A549 (cell line): Measurements from ENCODE around the gene FRMD4A. TPM values are rescaled to one million over a fixed set of nuclear protein-coding genes. Genes with fewer than 3 reads are reported as not detected.

Experiments
- ATAC-seq, 2 experiments: fragments of 200-7000 bp in 1 of 2; fragments of >200 bp in 1 of 2; cut with Nextera tagmentation in 1 of 2; cut with Tn5 transposase in 1 of 2; 3 replicates each; pipeline versions ENCODE4 v1.8.0 to v1.9.1; 2018 to 2020; ENCODE audit warnings: mild to moderate bottlenecking in 1 of 2, moderate library complexity in 1 of 2
- CTCF ChIA-PET: fragments of 300-600 bp; sonication (Branson Sonifier 250); formaldehyde crosslinking; extraction: SDS; loops from one replicate; lab custom pipeline; 2021; ENCODE audit warnings: antibody characterized with exemption, inconsistent platforms; lab: Yijun Ruan, JAX
- POLR2A ChIA-PET: fragments of 350-600 bp; formaldehyde crosslinking; extraction: SDS; loops from one replicate; lab custom pipeline; 2021; ENCODE audit warnings: antibody characterized with exemption, inconsistent platforms; lab: Yijun Ruan, JAX
- DNase-seq, 2 experiments: peaks; one replicate each; pipeline versions ENCODE4 v3.0.0 to v3.0.0-alpha.2; 2011 to 2016; ENCODE audit warnings: low read depth in 1 of 2, low spot score in 1 of 2
- FAIRE-seq: peaks from 2 replicates; lab custom pipeline; 2011; peaks lifted over from hg19 to GRCh38; lab: Jason Lieb, UNC
- H3K27ac ChIP-seq, 2 experiments: fragments of >200 bp; sonication (Bioruptor Twin); formaldehyde crosslinking; 3 replicates each; pipeline ENCODE4 v1.5.1; 2016 to 2017
- H3K4me1 ChIP-seq: fragments of >200 bp; sonication (Bioruptor Twin); formaldehyde crosslinking; 3 replicates; pipeline ENCODE4 v1.6.1; 2016
- H3K4me2 ChIP-seq: fragments of >200 bp; sonication (Bioruptor Twin); formaldehyde crosslinking; 3 replicates; pipeline ENCODE4 v1.6.1; 2016
- H3K4me3 ChIP-seq: fragments of >200 bp; sonication (Bioruptor Twin); formaldehyde crosslinking; 3 replicates; pipeline ENCODE4 v1.5.1; 2016
- H3K9me3 ChIP-seq: fragments of >200 bp; sonication (Bioruptor Twin); formaldehyde crosslinking; 3 replicates; pipeline ENCODE4 v1.6.1; 2016
- BHLHE40 ChIP-seq: IDR thresholded peaks from 2 replicates; pipeline ENCODE4 v1.6.1; 2012; ENCODE audit warnings: low read depth, low read length, inconsistent platforms
- CBX8 ChIP-seq: fragments of 200-600 bp; sonication (generic); IDR thresholded peaks from 2 replicates; pipeline ENCODE4 v1.6.1; 2016
- CEBPB ChIP-seq, 2 experiments: fragments of >200 bp in 1 of 2; sonication (Bioruptor Twin) in 1 of 2; formaldehyde crosslinking in 1 of 2; IDR thresholded peaks; 2 replicates each; pipeline ENCODE4 v1.6.1; 2012 to 2016
- CHD2 ChIP-seq: fragments of 150-350 bp; IDR thresholded peaks from 2 replicates; pipeline ENCODE4 v1.6.1; 2014; ENCODE audit warnings: low read length; ENCODE audit not compliant: partially characterized antibody
- EHMT2 ChIP-seq: fragments of 200-600 bp; sonication (generic); IDR thresholded peaks from 2 replicates; pipeline ENCODE4 v1.6.1; 2016; ENCODE audit warnings: antibody characterized with exemption, low read depth, mild to moderate bottlenecking, moderate library complexity
- EP300 ChIP-seq, 2 experiments: fragments of >200 bp; sonication (Bioruptor Twin); formaldehyde crosslinking; IDR thresholded peaks; 2 replicates in 1 of 2; 3 replicates in 1 of 2; pipeline ENCODE4 v1.6.1; 2016 to 2017
- ESRRA ChIP-seq: fragments of 150-350 bp; IDR thresholded peaks from 2 replicates; pipeline ENCODE4 v1.6.1; 2014; ENCODE audit warnings: mild to moderate bottlenecking, low read length, borderline replicate concordance
- FOSB ChIP-seq: fragments of 250-450 bp; sonication (Bioruptor Pico); IDR thresholded peaks from 2 replicates; pipeline ENCODE4 v1.5.0; 2020; ENCODE audit warnings: mild to moderate bottlenecking, moderate library complexity
- FOSL2 ChIP-seq, 2 experiments: fragments of 450-650 bp in 1 of 2; fragments of >200 bp in 1 of 2; sonication (Bioruptor Twin) in 1 of 2; formaldehyde crosslinking; IDR thresholded peaks; 2 replicates each; pipeline versions ENCODE4 v1.5.0 to v1.6.1; 2016 to 2020; ENCODE audit warnings: mild to moderate bottlenecking in 1 of 2, moderate library complexity in 1 of 2
- FOXS1 ChIP-seq: fragments of 250-450 bp; sonication (Bioruptor Pico); IDR thresholded peaks from 2 replicates; pipeline ENCODE4 v1.5.0; 2020; ENCODE audit warnings: mild to moderate bottlenecking, moderate library complexity
- HDAC2 ChIP-seq: fragments of 200-600 bp; sonication (generic); IDR thresholded peaks from 2 replicates; pipeline ENCODE4 v1.6.1; 2016
- HEYL ChIP-seq: fragments of 250-450 bp; sonication (Bioruptor Pico); IDR thresholded peaks from 2 replicates; pipeline ENCODE4 v1.8.0; 2021; ENCODE audit warnings: mild to moderate bottlenecking, moderate library complexity
- HOXB13 ChIP-seq: fragments of 250-450 bp; sonication (Bioruptor Pico); IDR thresholded peaks from 2 replicates; pipeline ENCODE4 v1.5.0; 2020; ENCODE audit warnings: low read depth, mild to moderate bottlenecking, moderate library complexity
- JUN ChIP-seq, 2 experiments: fragments of >200 bp; sonication (Bioruptor Twin); formaldehyde crosslinking; IDR thresholded peaks; 2 replicates in 1 of 2; 3 replicates in 1 of 2; pipeline ENCODE4 v1.6.1; 2016 to 2017
- KDM1A ChIP-seq: fragments of 200-600 bp; sonication (generic); IDR thresholded peaks from 2 replicates; pipeline ENCODE4 v1.6.1; 2016; ENCODE audit warnings: low read depth, mild to moderate bottlenecking
- KDM5A ChIP-seq: fragments of 200-600 bp; sonication (generic); IDR thresholded peaks from 2 replicates; pipeline ENCODE4 v1.6.1; 2016; ENCODE audit warnings: antibody characterized with exemption, mild to moderate bottlenecking
- MAZ ChIP-seq: fragments of 150-350 bp; IDR thresholded peaks from 2 replicates; pipeline ENCODE4 v1.6.1; 2014; ENCODE audit warnings: antibody characterized with exemption, low read depth, low read length, borderline replicate concordance
- NFE2L2 ChIP-seq: fragments of 150-350 bp; conservative IDR thresholded peaks from 2 replicates; pipeline ENCODE4 v1.6.1; 2014; ENCODE audit warnings: low read length
- RAD21 ChIP-seq, 2 experiments: fragments of >200 bp in 1 of 2; sonication (Bioruptor Twin) in 1 of 2; formaldehyde crosslinking in 1 of 2; IDR thresholded peaks in 1 of 2; conservative IDR thresholded peaks in 1 of 2; 2 replicates in 1 of 2; 3 replicates in 1 of 2; pipeline ENCODE4 v1.6.1; 2012 to 2018; ENCODE audit warnings: inconsistent platforms in 1 of 2
- RFX5 ChIP-seq: fragments of 450-650 bp; IDR thresholded peaks from 2 replicates; pipeline ENCODE4 v1.7.1; 2014; ENCODE audit warnings: antibody characterized with exemption, mild to moderate bottlenecking, moderate library complexity
- SMC3 ChIP-seq: fragments of >200 bp; sonication (Bioruptor Twin); formaldehyde crosslinking; IDR thresholded peaks from 3 replicates; pipeline ENCODE4 v1.6.1; 2018; ENCODE audit warnings: inconsistent platforms
- ZFP36 ChIP-seq: fragments of 450-650 bp; IDR thresholded peaks from 2 replicates; pipeline ENCODE4 v1.6.1; 2014; ENCODE audit warnings: borderline replicate concordance; ENCODE audit not compliant: partially characterized antibody
- ZSCAN20 ChIP-seq: fragments of 250-450 bp; sonication (Bioruptor Pico); IDR thresholded peaks from 2 replicates; pipeline ENCODE4 v1.8.0; 2022; ENCODE audit warnings: mild to moderate bottlenecking, moderate library complexity
- WGBS: methylation state at CpG from one replicate; pipeline ENCODE4 v1.1.6; 2017; ENCODE audit errors: missing lambda C conversion rate; 5-methylcytosine and 5-hydroxymethylcytosine counted together
- polyA plus RNA-seq, 4 experiments: library from polyadenylated mRNA; depleted of rRNA in 3 of 4; stranded (reverse); fragments of >200 nt; fragmentation: RNase III in 1 of 4; extraction: RNeasy Plus Mini Kit Qiagen cat#74134 plus additional on column Dnase treatment in 1 of 4; gene quantifications; 2 replicates in 3 of 4; 3 replicates in 1 of 4; pipeline ENCODE4 v1.2.3, GENCODE V29; 2011 to 2017
- TF ChIP-seq, protein P1 (sequence below): fragments of 450-650 bp; IDR thresholded peaks from 2 replicates; pipeline ENCODE4 v1.6.1; 2014; ENCODE audit warnings: antibody characterized with exemption
- TF ChIP-seq, protein P2 (sequence below): fragments of 250-450 bp; sonication (Bioruptor Pico); IDR thresholded peaks from 2 replicates; pipeline ENCODE4 v1.5.0; 2021; ENCODE audit warnings: mild to moderate bottlenecking, moderate library complexity, borderline replicate concordance
- TF ChIP-seq, protein P3 (sequence below): fragments of >200 bp; sonication (Bioruptor Twin); formaldehyde crosslinking; IDR thresholded peaks from 2 replicates; pipeline ENCODE4 v1.6.1; 2016
- TF ChIP-seq, protein P4 (sequence below): fragments of >200 bp; sonication (Bioruptor Twin); formaldehyde crosslinking; IDR thresholded peaks from 3 replicates; pipeline ENCODE4 v1.6.1; 2016
- TF ChIP-seq, protein P5 (sequence below): fragments of >200 bp; sonication (Bioruptor Twin); formaldehyde crosslinking; IDR thresholded peaks from 3 replicates; pipeline ENCODE4 v1.5.1; 2016
- TF ChIP-seq, protein P6 (sequence below): fragments of 250-450 bp; sonication (Bioruptor Pico); IDR thresholded peaks from 2 replicates; pipeline ENCODE4 v1.5.0; 2020; ENCODE audit warnings: low read depth, mild to moderate bottlenecking, moderate library complexity

Gene FRMD4A
- polyA plus RNA-seq, 2 of the 4 experiments (the other 2 are of a cell fraction): 2.5 to 4.7 TPM

DNA sequence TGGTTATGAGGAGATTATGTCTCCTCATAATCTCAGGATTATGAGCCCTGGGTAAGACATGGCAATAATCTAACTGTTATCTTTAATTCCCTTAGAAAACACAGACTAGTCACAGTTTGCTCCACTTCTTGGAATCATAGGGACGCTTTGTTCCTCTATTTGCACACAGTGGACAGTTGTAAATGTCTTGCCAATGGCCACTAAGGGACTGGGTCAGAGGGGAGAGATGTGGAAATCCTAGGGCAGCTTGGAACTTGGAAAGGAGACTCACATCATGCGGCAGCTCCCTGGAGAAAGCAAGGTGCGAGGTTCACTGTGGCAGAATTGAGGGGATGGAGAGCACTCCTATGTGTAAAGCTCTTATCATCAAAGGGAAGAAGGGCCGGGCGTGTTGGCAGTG is 477.9 kb downstream of the FRMD4A start:
- no peak for ATAC-seq

DNA sequence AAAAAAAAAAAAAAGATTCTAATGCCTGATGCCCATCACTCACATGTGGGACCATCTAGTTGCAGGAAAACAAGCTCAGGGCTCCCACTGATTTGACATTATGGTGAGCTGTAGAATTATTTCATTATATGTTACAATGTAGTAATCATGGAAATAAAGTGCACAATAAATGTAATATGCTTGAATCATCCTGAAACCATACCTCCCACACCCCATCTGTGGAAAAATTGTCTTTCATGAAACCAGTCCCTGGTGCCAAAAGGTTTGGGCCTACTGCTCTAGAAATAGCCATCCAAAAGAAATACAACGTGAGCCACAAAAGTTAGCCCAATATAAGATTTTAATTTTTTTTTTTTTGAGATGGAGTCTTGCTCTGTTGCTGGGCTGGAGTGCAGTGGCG is 478.8 kb downstream of the FRMD4A start:
- no peak for ATAC-seq
- FAIRE-seq: no peak
- CTCF ChIA-PET: no interaction called here
- H3K9me3 ChIP-seq: no peaks in the 10 kb centered on the region
- no peak overlapping the region for H3K27ac ChIP-seq
- no peak overlapping the region for H3K4me3 ChIP-seq
- TF ChIP-seq ESRRA (no peak), HEYL (CRISPR knock-in tag) (no peak), HOXB13 (CRISPR knock-in tag) (no peak), NFE2L2 (no peak), BHLHE40 (no peak), JUN (IDR thresholded peaks at IDR 0.05) (no peak), ZSCAN20 (CRISPR knock-in tag) (no peak), EHMT2 (no peak), EP300 (IDR thresholded peaks at IDR 0.05) (no peak), KDM5A (no peak), FOSL2 (IDR thresholded peaks at IDR 0.05) (no peak), FOSL2 (CRISPR knock-in tag; IDR thresholded peaks at IDR 0.05) (no peak), CEBPB (IDR thresholded peaks at IDR 0.05) (no peak), KDM1A (no peak), ZFP36 (no peak)
- TF ChIP-seq, protein P1, sequence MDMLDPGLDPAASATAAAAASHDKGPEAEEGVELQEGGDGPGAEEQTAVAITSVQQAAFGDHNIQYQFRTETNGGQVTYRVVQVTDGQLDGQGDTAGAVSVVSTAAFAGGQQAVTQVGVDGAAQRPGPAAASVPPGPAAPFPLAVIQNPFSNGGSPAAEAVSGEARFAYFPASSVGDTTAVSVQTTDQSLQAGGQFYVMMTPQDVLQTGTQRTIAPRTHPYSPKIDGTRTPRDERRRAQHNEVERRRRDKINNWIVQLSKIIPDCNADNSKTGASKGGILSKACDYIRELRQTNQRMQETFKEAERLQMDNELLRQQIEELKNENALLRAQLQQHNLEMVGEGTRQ: no peak
- TF ChIP-seq, protein P2, sequence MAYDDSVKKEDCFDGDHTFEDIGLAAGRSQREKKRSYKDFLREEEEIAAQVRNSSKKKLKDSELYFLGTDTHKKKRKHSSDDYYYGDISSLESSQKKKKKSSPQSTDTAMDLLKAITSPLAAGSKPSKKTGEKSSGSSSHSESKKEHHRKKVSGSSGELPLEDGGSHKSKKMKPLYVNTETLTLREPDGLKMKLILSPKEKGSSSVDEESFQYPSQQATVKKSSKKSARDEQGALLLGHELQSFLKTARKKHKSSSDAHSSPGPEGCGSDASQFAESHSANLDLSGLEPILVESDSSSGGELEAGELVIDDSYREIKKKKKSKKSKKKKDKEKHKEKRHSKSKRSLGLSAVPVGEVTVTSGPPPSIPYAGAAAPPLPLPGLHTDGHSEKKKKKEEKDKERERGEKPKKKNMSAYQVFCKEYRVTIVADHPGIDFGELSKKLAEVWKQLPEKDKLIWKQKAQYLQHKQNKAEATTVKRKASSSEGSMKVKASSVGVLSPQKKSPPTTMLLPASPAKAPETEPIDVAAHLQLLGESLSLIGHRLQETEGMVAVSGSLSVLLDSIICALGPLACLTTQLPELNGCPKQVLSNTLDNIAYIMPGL (CRISPR knock-in tag): no peak
- TF ChIP-seq, protein P3, sequence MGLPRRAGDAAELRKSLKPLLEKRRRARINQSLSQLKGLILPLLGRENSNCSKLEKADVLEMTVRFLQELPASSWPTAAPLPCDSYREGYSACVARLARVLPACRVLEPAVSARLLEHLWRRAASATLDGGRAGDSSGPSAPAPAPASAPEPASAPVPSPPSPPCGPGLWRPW: no peak
- H3K4me2 ChIP-seq: no peak overlapping the region
- 78% methylated on average over 2 of the region's 2 CpGs for WGBS
- DNase-seq: no peak
- POLR2A ChIA-PET: no interaction called here
- no peaks in the 10 kb centered on the region for H3K4me1 ChIP-seq

More for the DNA sequence above, 477.9 kb downstream of the FRMD4A start:
- FAIRE-seq: no peak
- H3K9me3 ChIP-seq: no peaks in the 10 kb centered on the region
- TF ChIP-seq FOXS1 (no peak), RAD21 (conservative IDR thresholded peaks at IDR 0.05 in 1 of 2, IDR thresholded peaks at IDR 0.05 in 1 of 2) (no peak), MAZ (no peak), JUN (IDR thresholded peaks at IDR 0.05) (no peak), HOXB13 (CRISPR knock-in tag) (no peak), SMC3 (no peak), FOSB (CRISPR knock-in tag) (no peak), CBX8 (no peak), RFX5 (no peak), HDAC2 (no peak), CHD2 (no peak)
- TF ChIP-seq, protein P4, sequence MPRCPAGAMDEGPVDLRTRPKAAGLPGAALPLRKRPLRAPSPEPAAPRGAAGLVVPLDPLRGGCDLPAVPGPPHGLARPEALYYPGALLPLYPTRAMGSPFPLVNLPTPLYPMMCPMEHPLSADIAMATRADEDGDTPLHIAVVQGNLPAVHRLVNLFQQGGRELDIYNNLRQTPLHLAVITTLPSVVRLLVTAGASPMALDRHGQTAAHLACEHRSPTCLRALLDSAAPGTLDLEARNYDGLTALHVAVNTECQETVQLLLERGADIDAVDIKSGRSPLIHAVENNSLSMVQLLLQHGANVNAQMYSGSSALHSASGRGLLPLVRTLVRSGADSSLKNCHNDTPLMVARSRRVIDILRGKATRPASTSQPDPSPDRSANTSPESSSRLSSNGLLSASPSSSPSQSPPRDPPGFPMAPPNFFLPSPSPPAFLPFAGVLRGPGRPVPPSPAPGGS: no peak
- TF ChIP-seq, protein P5, sequence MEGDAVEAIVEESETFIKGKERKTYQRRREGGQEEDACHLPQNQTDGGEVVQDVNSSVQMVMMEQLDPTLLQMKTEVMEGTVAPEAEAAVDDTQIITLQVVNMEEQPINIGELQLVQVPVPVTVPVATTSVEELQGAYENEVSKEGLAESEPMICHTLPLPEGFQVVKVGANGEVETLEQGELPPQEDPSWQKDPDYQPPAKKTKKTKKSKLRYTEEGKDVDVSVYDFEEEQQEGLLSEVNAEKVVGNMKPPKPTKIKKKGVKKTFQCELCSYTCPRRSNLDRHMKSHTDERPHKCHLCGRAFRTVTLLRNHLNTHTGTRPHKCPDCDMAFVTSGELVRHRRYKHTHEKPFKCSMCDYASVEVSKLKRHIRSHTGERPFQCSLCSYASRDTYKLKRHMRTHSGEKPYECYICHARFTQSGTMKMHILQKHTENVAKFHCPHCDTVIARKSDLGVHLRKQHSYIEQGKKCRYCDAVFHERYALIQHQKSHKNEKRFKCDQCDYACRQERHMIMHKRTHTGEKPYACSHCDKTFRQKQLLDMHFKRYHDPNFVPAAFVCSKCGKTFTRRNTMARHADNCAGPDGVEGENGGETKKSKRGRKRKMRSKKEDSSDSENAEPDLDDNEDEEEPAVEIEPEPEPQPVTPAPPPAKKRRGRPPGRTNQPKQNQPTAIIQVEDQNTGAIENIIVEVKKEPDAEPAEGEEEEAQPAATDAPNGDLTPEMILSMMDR: no peak
- TF ChIP-seq, protein P6, sequence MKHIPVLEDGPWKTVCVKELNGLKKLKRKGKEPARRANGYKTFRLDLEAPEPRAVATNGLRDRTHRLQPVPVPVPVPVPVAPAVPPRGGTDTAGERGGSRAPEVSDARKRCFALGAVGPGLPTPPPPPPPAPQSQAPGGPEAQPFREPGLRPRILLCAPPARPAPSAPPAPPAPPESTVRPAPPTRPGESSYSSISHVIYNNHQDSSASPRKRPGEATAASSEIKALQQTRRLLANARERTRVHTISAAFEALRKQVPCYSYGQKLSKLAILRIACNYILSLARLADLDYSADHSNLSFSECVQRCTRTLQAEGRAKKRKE (CRISPR knock-in tag): no peak
- ChIA-PET POLR2A (no interaction called here), CTCF (no interaction called here)
- no peak overlapping the region for H3K4me3 ChIP-seq
- no peak overlapping the region for H3K4me2 ChIP-seq
- DNase-seq: no peak
- H3K4me1 ChIP-seq: no peaks in the 10 kb centered on the region
- 80% methylated on average over 5 of the region's 5 CpGs for WGBS
- no peak overlapping the region for H3K27ac ChIP-seq
